CD14-positive monocyte (primary cell): ENCODE data around the gene SEMA5B. TPM values are rescaled to one million over a fixed set of nuclear protein-coding genes. Genes with fewer than 3 reads are reported as not detected.

Experiments
- DNase-seq, 3 donors: peaks; one replicate each; pipeline ENCODE4 v3.0.0-alpha.2; 2011 to 2022
- H2AFZ ChIP-seq: 2 replicates; pipeline ENCODE4 v1.6.0; 2012; ENCODE audit warnings: mild to moderate bottlenecking, low read depth, low read length, inconsistent platforms; ENCODE audit not compliant: insufficient read depth, poor library complexity, severe bottlenecking
- H3K27ac ChIP-seq, 2 donors: 1 replicate in 1 of 2; 2 replicates in 1 of 2; pipeline ENCODE4 v1.5.1; 2012 to 2013; ENCODE audit warnings: low read length in 2 of 2, control low read depth in 1 of 2, inconsistent platforms in 1 of 2, low read depth in 1 of 2, mild to moderate bottlenecking in 1 of 2
- H3K27me3 ChIP-seq, 2 donors: one replicate each; pipeline versions ENCODE4 v1.6.0 to v1.6.1; 2011 to 2013; ENCODE audit warnings: low read length in 2 of 2; ENCODE audit not compliant: control insufficient read depth in 2 of 2, insufficient read depth in 2 of 2
- H3K36me3 ChIP-seq, 2 donors: replicated peaks in 1 of 2; 1 replicate in 1 of 2; 2 replicates in 1 of 2; pipeline versions ENCODE4 v1.5.1 to v1.6.1; 2012 to 2013; ENCODE audit warnings: low read length in 2 of 2, control low read depth in 1 of 2, inconsistent platforms in 1 of 2, mild to moderate bottlenecking in 1 of 2; ENCODE audit not compliant: insufficient read depth in 2 of 2, control insufficient read depth in 1 of 2
- H3K4me1 ChIP-seq, 2 donors: 1 replicate in 1 of 2; 2 replicates in 1 of 2; pipeline versions ENCODE4 v1.5.1 to v1.6.1; 2012 to 2013; ENCODE audit warnings: low read length in 2 of 2, control low read depth in 1 of 2, inconsistent platforms in 1 of 2, mild to moderate bottlenecking in 1 of 2, moderate library complexity in 1 of 2; ENCODE audit not compliant: insufficient read depth in 2 of 2, control insufficient read depth in 1 of 2
- H3K4me2 ChIP-seq: replicated peaks from 2 replicates; pipeline ENCODE3; 2012; ENCODE audit warnings: low read length, moderate library complexity, mild to moderate bottlenecking; ENCODE audit not compliant: poor library complexity, severe bottlenecking; ENCODE audit errors: extremely low read depth
- H3K4me3 ChIP-seq, 3 experiments: fragments of 200-600 bp in 1 of 3; sonication (generic) in 1 of 3; replicated peaks in 1 of 3; 1 replicate in 2 of 3; 2 replicates in 1 of 3; pipeline ENCODE4 v1.5.1; 2011 to 2013; ENCODE audit warnings: low read length in 3 of 3, mild to moderate bottlenecking in 3 of 3, control low read depth in 2 of 3, low read depth in 2 of 3, inconsistent platforms in 1 of 3, moderate library complexity in 1 of 3
- H3K79me2 ChIP-seq: 2 replicates; pipeline ENCODE4 v1.6.0; 2012; ENCODE audit warnings: mild to moderate bottlenecking, control low read depth, inconsistent platforms, low read length, moderate library complexity; ENCODE audit not compliant: insufficient read depth
- H3K9ac ChIP-seq: 2 replicates; pipeline ENCODE4 v1.6.0; 2017; ENCODE audit warnings: low read length, mild to moderate bottlenecking; ENCODE audit not compliant: insufficient read depth, poor library complexity, severe bottlenecking
- H3K9me3 ChIP-seq, 2 donors: replicated peaks in 1 of 2; 1 replicate in 1 of 2; 2 replicates in 1 of 2; pipeline versions ENCODE4 v1.5.1 to v1.6.1; 2012 to 2013; ENCODE audit warnings: low read length in 2 of 2, control low read depth in 1 of 2; ENCODE audit not compliant: control insufficient read depth in 1 of 2, insufficient read depth in 1 of 2
- H4K20me1 ChIP-seq: 2 replicates; pipeline ENCODE4 v1.6.0; 2012; ENCODE audit warnings: mild to moderate bottlenecking, low read length, control low read depth, moderate library complexity; ENCODE audit not compliant: insufficient read depth
- H3K27ac Mint-ChIP-seq, 7 donors: one replicate each; pipeline ENCODE4 v1.8.0; 2020; ENCODE audit warnings: mild to moderate bottlenecking in 7 of 7, mixed read lengths in 7 of 7, moderate library complexity in 6 of 7, inconsistent platforms in 2 of 7
- H3K27me3 Mint-ChIP-seq, 3 donors: one replicate each; pipeline ENCODE4 v1.8.0; 2021 to 2022; ENCODE audit warnings: low read depth in 3 of 3, mild to moderate bottlenecking in 3 of 3, mixed read lengths in 3 of 3, moderate library complexity in 3 of 3, inconsistent platforms in 1 of 3
- H3K36me3 Mint-ChIP-seq, 2 donors: one replicate each; pipeline ENCODE4 v1.8.0; 2020; ENCODE audit warnings: mixed read lengths in 2 of 2, inconsistent platforms in 1 of 2, mild to moderate bottlenecking in 1 of 2
- H3K4me1 Mint-ChIP-seq: one replicate; pipeline ENCODE4 v1.8.0; 2020; ENCODE audit warnings: mild to moderate bottlenecking, mixed read lengths
- H3K4me3 Mint-ChIP-seq, 2 donors: one replicate each; pipeline ENCODE4 v1.8.0; 2020; ENCODE audit warnings: mild to moderate bottlenecking in 2 of 2, mixed read lengths in 2 of 2, moderate library complexity in 1 of 2
- H3K9me3 Mint-ChIP-seq, 7 donors: one replicate each; pipeline ENCODE4 v1.8.0; 2020 to 2022; ENCODE audit warnings: mixed read lengths in 7 of 7, mild to moderate bottlenecking in 6 of 7, moderate library complexity in 6 of 7, inconsistent platforms in 2 of 7
- WGBS: methylation state at CpG from one replicate; pipeline ENCODE4 v1.1.5; 2013; ENCODE audit warnings: missing lambda C conversion rate; ENCODE audit not compliant: insufficient coverage; 5-methylcytosine and 5-hydroxymethylcytosine counted together
- intact Hi-C, 2 donors: fragments of 100-400 bp; cut with micrococcal nuclease; formaldehyde crosslinking; loops; one replicate each; pipeline versions ENCODE4 v1.15.0 to v1.15.1; 2023
- polyA plus RNA-seq, 3 donors: library from polyadenylated mRNA; depleted of rRNA in 1 of 3; unstranded in 2 of 3; stranded (reverse) in 1 of 3; fragments of 300-500 nt in 2 of 3; fragments of >200 nt in 1 of 3; fragmentation: Illumina TruSeq in 2 of 3; gene quantifications; 1 replicate in 2 of 3; 2 replicates in 1 of 3; pipeline ENCODE4 v1.2.3, GENCODE V29; 2012 to 2021
- TF ChIP-seq, protein P1 (sequence below): fragments of 200-600 bp; IDR thresholded peaks from one replicate; pipeline ENCODE4 v1.8.0; 2022; ENCODE audit warnings: antibody characterized with exemption, mild to moderate bottlenecking

The SEMA5B gene
- polyA plus RNA-seq, 3 donors: not detected

DNA sequence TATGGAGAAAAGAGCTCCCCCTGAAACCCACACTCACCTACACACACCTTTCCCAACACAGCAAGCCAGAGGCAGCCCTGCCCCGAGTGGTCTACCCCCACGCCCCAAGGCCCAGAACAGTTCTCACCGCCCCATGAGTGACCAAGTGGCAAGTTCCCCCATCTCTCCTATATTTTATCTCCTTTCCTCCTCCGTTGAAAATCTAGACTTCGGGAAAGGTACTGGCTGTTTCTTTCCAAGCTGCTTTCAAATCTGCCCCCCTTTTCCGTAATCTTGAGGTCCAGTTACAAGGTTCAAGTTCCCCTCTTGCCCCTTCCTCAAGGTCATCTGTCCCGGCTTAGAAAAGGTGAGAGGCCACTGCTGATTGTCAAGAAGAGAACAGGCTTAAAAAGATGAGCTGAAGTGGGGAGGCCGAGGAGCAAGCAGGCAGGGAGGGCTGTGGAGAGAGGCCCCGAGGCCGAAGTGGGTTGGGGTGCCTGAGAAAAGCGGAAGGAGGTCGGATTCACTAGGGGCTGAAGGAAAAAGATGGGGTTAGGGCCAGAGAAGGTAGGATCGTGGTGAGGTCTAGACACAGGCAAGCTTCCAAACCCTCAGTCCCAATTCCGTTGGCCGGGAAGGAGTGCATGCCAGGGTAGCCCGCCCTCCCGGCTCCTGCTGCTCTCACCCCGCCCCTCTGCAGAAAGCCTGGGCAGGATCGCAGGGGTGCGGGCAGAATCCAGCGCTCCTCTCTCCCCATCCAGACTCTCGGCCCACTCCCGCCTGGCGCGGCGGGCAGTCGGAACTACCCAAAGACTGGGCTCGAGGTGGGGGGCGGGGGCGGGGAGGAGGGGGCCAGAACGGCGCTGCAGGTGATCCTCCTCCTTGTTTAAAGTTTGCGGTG is 1.7 kb downstream of the SEMA5B start:
- peak overlapping the region in 2 of 3 experiments; percentile 47 to 82 for H3K4me3 ChIP-seq
- H3K27me3 Mint-ChIP-seq: peaks cover 13 to 55% (median 39%) of the 10 kb centered on the region in 3 donors
- intact Hi-C loops: no loop called here
- H3K27ac ChIP-seq: no peak overlapping the region
- no peak overlapping the region for H3K9ac ChIP-seq
- H3K4me3 Mint-ChIP-seq: peak overlapping the region; percentile 90 to 98
- H3K9me3 ChIP-seq: peaks cover 0 to 16% of the 10 kb centered on the region in 2 donors
- peaks cover 23% of the 10 kb centered on the region for H3K4me1 Mint-ChIP-seq
- H3K27me3 ChIP-seq: peaks cover 60 to 94% of the 10 kb centered on the region in 2 donors
- peak overlapping the region; percentile 93 for H3K4me2 ChIP-seq
- DNase-seq: peak in 1 of 3 donors; percentile 12
- H3K27ac Mint-ChIP-seq: no peak overlapping the region
- TF ChIP-seq, protein P1, sequence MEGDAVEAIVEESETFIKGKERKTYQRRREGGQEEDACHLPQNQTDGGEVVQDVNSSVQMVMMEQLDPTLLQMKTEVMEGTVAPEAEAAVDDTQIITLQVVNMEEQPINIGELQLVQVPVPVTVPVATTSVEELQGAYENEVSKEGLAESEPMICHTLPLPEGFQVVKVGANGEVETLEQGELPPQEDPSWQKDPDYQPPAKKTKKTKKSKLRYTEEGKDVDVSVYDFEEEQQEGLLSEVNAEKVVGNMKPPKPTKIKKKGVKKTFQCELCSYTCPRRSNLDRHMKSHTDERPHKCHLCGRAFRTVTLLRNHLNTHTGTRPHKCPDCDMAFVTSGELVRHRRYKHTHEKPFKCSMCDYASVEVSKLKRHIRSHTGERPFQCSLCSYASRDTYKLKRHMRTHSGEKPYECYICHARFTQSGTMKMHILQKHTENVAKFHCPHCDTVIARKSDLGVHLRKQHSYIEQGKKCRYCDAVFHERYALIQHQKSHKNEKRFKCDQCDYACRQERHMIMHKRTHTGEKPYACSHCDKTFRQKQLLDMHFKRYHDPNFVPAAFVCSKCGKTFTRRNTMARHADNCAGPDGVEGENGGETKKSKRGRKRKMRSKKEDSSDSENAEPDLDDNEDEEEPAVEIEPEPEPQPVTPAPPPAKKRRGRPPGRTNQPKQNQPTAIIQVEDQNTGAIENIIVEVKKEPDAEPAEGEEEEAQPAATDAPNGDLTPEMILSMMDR: no peak
- peaks cover 7 to 16% of the 10 kb centered on the region in 2 donors for H3K36me3 Mint-ChIP-seq
- peaks cover 0 to 21% (median 11%) of the 10 kb centered on the region in 7 donors for H3K9me3 Mint-ChIP-seq
- H4K20me1 ChIP-seq: no peaks in the 10 kb centered on the region
- no peaks in the 10 kb centered on the region for H3K36me3 ChIP-seq
- peaks cover 22 to 27% of the 10 kb centered on the region in 2 donors for H3K4me1 ChIP-seq
- H3K79me2 ChIP-seq: no peaks in the 10 kb centered on the region
- peak overlapping the region; percentile 86 for H2AFZ ChIP-seq
- 34% methylated on average over 8 of the region's 33 CpGs for WGBS

DNA sequence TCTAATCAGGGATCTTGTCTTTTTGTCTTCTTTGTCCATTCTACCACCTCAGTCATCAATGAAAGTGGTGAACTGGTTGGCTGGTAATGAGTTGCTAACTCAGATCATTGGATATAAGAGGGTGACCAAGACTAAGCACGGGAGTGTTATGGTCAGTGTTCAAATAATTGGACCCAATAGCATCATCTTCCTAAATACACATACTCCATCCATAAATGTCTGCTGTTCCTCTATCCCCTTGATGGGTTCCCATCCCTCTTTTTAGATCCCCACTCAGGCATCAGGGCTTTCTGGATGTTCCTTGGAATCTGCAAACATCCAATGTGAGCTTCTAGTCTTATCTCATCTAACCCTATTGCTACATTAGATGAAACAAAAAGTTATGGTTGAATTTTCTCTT is 3.5 kb downstream of the SEMA5B start:
- no peak overlapping the region for H2AFZ ChIP-seq
- H3K27me3 Mint-ChIP-seq: peaks cover 16 to 55% (median 41%) of the 10 kb centered on the region in 3 donors
- intact Hi-C loops: no loop called here
- H3K4me1 ChIP-seq: peaks cover 22 to 27% of the 10 kb centered on the region in 2 donors
- TF ChIP-seq, protein P1: no peak
- no peaks in the 10 kb centered on the region for H3K79me2 ChIP-seq
- H3K4me1 Mint-ChIP-seq: peaks cover 23% of the 10 kb centered on the region
- H3K27ac ChIP-seq: no peak overlapping the region
- peaks cover 46 to 76% of the 10 kb centered on the region in 2 donors for H3K27me3 ChIP-seq
- H3K9ac ChIP-seq: no peak overlapping the region
- peaks cover 0 to 16% of the 10 kb centered on the region in 2 donors for H3K9me3 ChIP-seq
- no peak overlapping the region for H3K4me2 ChIP-seq
- no peak overlapping the region for H3K27ac Mint-ChIP-seq
- H3K9me3 Mint-ChIP-seq: peaks cover 0 to 21% (median 11%) of the 10 kb centered on the region in 7 donors
- DNase-seq: no peak
- WGBS: no CpG with 5 or more reads among the region's 1 CpG
- no peak overlapping the region for H3K4me3 ChIP-seq
- H3K4me3 Mint-ChIP-seq: peak overlapping the region in 1 of 2 donors; percentile 49
- H3K36me3 ChIP-seq: no peaks in the 10 kb centered on the region
- H3K36me3 Mint-ChIP-seq: peaks cover 7 to 16% of the 10 kb centered on the region in 2 donors
- H4K20me1 ChIP-seq: no peaks in the 10 kb centered on the region
